ENCODE measurements around the gene CNOT4. TPM values are rescaled to one million over a fixed set of nuclear protein-coding genes. Genes with fewer than 3 reads are reported as not detected.

The CNOT4 gene
- total RNA-seq, 1 experiment from 2014 or later: 14.6 TPM

DNA sequence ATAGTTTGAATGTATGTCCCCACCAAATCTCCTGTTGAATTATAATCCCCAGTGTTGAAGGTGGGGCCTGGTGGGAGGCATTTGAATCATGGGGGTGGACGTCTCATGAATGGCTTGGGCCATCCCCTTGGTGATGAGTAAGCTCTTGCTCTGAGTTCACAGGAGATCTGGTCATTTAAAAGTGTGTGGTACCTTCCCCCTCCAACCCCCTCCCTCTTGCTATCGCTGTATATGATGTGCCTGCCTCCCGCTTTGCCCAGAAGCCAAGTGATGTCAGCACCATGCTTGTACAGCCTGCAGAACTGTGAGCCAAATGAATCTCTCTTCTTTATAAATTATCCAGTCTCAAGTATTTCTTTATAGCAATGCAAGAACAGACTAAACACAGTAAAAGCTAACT, 103.0 kb downstream of the CNOT4 start (continued):
- TF ChIP-seq RORB (CRISPR knock-in tag; IDR thresholded peaks at IDR 0.05): no peak

DNA sequence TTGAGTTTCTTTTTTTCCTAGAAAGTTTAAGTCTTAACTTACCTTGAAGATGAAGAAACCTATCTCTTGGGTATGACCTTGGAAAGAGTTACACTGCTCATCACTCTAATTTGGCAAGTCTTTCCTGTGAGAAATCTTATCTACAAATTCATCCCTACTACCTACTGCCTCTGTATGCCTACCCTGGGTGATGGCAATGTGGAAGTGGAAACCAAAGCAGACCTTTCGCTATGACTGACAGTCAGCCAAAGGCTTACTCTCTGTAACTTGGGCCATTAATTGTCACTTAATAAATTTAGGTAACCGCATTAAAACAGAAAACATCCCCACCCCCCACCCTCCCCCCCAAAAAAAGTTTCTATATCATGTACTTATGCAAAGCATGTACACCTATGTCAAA, 103.9 kb downstream of the CNOT4 start:
- Mint-ChIP-seq H3K27me3 (ENCODE audit: low read depth) (no peaks in the 10 kb centered on the region), H3K27ac (no peak overlapping the region), H3K4me3 (no peak overlapping the region), H3K9me3 (no peaks in the 10 kb centered on the region), H3K36me3 (no peaks in the 10 kb centered on the region), H3K4me1 (no peaks in the 10 kb centered on the region)
- TF ChIP-seq ELF4 (CRISPR knock-in tag; IDR thresholded peaks at IDR 0.05; ENCODE audit: low read depth): no peak
- TF ChIP-seq, protein P1, sequence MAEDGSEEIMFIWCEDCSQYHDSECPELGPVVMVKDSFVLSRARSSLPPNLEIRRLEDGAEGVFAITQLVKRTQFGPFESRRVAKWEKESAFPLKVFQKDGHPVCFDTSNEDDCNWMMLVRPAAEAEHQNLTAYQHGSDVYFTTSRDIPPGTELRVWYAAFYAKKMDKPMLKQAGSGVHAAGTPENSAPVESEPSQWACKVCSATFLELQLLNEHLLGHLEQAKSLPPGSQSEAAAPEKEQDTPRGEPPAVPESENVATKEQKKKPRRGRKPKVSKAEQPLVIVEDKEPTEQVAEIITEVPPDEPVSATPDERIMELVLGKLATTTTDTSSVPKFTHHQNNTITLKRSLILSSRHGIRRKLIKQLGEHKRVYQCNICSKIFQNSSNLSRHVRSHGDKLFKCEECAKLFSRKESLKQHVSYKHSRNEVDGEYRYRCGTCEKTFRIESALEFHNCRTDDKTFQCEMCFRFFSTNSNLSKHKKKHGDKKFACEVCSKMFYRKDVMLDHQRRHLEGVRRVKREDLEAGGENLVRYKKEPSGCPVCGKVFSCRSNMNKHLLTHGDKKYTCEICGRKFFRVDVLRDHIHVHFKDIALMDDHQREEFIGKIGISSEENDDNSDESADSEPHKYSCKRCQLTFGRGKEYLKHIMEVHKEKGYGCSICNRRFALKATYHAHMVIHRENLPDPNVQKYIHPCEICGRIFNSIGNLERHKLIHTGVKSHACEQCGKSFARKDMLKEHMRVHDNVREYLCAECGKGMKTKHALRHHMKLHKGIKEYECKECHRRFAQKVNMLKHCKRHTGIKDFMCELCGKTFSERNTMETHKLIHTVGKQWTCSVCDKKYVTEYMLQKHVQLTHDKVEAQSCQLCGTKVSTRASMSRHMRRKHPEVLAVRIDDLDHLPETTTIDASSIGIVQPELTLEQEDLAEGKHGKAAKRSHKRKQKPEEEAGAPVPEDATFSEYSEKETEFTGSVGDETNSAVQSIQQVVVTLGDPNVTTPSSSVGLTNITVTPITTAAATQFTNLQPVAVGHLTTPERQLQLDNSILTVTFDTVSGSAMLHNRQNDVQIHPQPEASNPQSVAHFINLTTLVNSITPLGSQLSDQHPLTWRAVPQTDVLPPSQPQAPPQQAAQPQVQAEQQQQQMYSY (CRISPR knock-in tag; IDR thresholded peaks at IDR 0.05): no peak
- no peak for TF ChIP-seq FOXK1 (CRISPR knock-in tag; IDR thresholded peaks at IDR 0.05)
- TF ChIP-seq, protein P2, sequence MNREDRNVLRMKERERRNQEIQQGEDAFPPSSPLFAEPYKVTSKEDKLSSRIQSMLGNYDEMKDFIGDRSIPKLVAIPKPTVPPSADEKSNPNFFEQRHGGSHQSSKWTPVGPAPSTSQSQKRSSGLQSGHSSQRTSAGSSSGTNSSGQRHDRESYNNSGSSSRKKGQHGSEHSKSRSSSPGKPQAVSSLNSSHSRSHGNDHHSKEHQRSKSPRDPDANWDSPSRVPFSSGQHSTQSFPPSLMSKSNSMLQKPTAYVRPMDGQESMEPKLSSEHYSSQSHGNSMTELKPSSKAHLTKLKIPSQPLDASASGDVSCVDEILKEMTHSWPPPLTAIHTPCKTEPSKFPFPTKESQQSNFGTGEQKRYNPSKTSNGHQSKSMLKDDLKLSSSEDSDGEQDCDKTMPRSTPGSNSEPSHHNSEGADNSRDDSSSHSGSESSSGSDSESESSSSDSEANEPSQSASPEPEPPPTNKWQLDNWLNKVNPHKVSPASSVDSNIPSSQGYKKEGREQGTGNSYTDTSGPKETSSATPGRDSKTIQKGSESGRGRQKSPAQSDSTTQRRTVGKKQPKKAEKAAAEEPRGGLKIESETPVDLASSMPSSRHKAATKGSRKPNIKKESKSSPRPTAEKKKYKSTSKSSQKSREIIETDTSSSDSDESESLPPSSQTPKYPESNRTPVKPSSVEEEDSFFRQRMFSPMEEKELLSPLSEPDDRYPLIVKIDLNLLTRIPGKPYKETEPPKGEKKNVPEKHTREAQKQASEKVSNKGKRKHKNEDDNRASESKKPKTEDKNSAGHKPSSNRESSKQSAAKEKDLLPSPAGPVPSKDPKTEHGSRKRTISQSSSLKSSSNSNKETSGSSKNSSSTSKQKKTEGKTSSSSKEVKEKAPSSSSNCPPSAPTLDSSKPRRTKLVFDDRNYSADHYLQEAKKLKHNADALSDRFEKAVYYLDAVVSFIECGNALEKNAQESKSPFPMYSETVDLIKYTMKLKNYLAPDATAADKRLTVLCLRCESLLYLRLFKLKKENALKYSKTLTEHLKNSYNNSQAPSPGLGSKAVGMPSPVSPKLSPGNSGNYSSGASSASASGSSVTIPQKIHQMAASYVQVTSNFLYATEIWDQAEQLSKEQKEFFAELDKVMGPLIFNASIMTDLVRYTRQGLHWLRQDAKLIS (CRISPR knock-in tag; IDR thresholded peaks at IDR 0.05; ENCODE audit: borderline replicate concordance): no peak
- no peak for TF ChIP-seq MXD4 (CRISPR knock-in tag; IDR thresholded peaks at IDR 0.05; ENCODE audit: borderline replicate concordance)
- CTCF ChIA-PET: interaction anchor here (1.4 kb wide), 1 partner anchor 9 kb away, joined by 3 read pairs; no protein-coding TSS in a partner anchor
- no peak for ATAC-seq
- POLR2A ChIA-PET: no interaction called here
- no peak for DNase-seq (ENCODE audit: low spot score)

DNA sequence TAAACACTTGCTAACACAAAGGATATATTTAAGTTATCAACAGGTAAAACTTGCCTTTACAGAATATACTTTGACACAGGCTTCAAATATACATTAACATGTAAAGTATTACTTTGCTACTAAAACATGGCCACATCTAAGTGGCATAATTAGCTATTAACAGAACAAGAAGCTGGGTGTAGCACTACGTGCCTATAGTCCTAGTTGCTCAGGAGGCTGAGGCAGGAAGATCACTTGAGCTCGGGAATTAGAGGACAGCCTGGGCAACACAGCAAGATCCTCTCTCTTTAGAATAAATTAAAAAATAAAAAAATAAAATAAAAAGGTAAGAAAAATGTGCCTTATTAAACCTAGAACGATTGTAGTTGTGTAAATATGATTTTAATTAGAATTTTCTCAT, 106.6 kb downstream of the CNOT4 start:
- ChIA-PET CTCF (no interaction called here), POLR2A (no interaction called here)
- TF ChIP-seq ZNF121 (CRISPR knock-in tag; IDR thresholded peaks at IDR 0.05): peak; percentile 51; the same call in 1 of the 2 replicates
- no peak for TF ChIP-seq KAT7 (CRISPR knock-in tag; IDR thresholded peaks at IDR 0.05; ENCODE audit: borderline replicate concordance)
- H3K4me1 Mint-ChIP-seq: no peaks in the 10 kb centered on the region
- H3K27me3 Mint-ChIP-seq (ENCODE audit: low read depth): no peaks in the 10 kb centered on the region
- ATAC-seq (no peak), DNase-seq (ENCODE audit: low spot score) (no peak)
- H3K9me3 Mint-ChIP-seq: no peaks in the 10 kb centered on the region
- H3K36me3 Mint-ChIP-seq: no peaks in the 10 kb centered on the region
- no peak overlapping the region for H3K4me3 Mint-ChIP-seq
- no peak overlapping the region for H3K27ac Mint-ChIP-seq

DNA sequence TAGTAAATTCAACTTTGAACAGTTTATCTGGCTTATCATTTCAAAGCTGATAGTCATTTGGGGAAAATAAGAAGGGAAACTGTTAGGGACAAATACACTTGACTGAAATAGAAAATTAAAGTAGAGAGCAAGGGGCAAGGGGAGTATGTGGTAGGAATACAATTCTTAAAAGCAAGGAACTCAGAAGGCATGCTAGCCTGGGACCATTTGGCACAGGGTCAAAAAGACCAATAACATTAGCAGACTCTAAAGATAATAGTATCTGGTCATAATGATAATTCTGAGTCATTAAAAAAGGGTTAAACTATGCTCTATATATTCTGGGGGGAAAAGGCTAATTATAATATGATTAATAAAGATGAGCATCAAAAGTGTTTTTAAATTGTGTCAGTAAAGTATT, 112.2 kb downstream of the CNOT4 start:
- H3K4me1 Mint-ChIP-seq: no peaks in the 10 kb centered on the region
- no peak for DNase-seq (ENCODE audit: low spot score)
- CTCF ChIA-PET: no interaction called here
- H3K4me3 Mint-ChIP-seq: no peak overlapping the region
- peaks cover 9% of the 10 kb centered on the region for H3K36me3 Mint-ChIP-seq
- no peak overlapping the region for H3K27ac Mint-ChIP-seq
- no peak for ATAC-seq
- no peaks in the 10 kb centered on the region for H3K27me3 Mint-ChIP-seq (ENCODE audit: low read depth)
- POLR2A ChIA-PET: no interaction called here
- H3K9me3 Mint-ChIP-seq: no peaks in the 10 kb centered on the region
- TF ChIP-seq, protein P3, sequence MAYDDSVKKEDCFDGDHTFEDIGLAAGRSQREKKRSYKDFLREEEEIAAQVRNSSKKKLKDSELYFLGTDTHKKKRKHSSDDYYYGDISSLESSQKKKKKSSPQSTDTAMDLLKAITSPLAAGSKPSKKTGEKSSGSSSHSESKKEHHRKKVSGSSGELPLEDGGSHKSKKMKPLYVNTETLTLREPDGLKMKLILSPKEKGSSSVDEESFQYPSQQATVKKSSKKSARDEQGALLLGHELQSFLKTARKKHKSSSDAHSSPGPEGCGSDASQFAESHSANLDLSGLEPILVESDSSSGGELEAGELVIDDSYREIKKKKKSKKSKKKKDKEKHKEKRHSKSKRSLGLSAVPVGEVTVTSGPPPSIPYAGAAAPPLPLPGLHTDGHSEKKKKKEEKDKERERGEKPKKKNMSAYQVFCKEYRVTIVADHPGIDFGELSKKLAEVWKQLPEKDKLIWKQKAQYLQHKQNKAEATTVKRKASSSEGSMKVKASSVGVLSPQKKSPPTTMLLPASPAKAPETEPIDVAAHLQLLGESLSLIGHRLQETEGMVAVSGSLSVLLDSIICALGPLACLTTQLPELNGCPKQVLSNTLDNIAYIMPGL (CRISPR knock-in tag; IDR thresholded peaks at IDR 0.05): no peak
- TF ChIP-seq CBFB (CRISPR knock-in tag; IDR thresholded peaks at IDR 0.05; ENCODE audit: low read depth) (no peak), ATF1 (CRISPR knock-in tag; IDR thresholded peaks at IDR 0.05) (no peak), RORB (CRISPR knock-in tag; IDR thresholded peaks at IDR 0.05) (no peak), FOXP1 (CRISPR knock-in tag; IDR thresholded peaks at IDR 0.05; ENCODE audit: borderline replicate concordance) (no peak), TP53 (CRISPR knock-in tag; IDR thresholded peaks at IDR 0.05) (no peak), ZNF423 (CRISPR knock-in tag; IDR thresholded peaks at IDR 0.05) (no peak), FOXK1 (CRISPR knock-in tag; IDR thresholded peaks at IDR 0.05) (no peak), PRRX2 (CRISPR knock-in tag; IDR thresholded peaks at IDR 0.05) (no peak), ZNF232 (CRISPR knock-in tag; IDR thresholded peaks at IDR 0.05) (no peak)
- TF ChIP-seq, protein P4, sequence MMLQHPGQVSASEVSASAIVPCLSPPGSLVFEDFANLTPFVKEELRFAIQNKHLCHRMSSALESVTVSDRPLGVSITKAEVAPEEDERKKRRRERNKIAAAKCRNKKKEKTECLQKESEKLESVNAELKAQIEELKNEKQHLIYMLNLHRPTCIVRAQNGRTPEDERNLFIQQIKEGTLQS (CRISPR knock-in tag; conservative IDR thresholded peaks at IDR 0.05): no peak
- TF ChIP-seq, protein P5, sequence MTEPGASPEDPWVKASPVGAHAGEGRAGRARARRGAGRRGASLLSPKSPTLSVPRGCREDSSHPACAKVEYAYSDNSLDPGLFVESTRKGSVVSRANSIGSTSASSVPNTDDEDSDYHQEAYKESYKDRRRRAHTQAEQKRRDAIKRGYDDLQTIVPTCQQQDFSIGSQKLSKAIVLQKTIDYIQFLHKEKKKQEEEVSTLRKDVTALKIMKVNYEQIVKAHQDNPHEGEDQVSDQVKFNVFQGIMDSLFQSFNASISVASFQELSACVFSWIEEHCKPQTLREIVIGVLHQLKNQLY (CRISPR knock-in tag; IDR thresholded peaks at IDR 0.05): no peak
- TF ChIP-seq, protein P6, sequence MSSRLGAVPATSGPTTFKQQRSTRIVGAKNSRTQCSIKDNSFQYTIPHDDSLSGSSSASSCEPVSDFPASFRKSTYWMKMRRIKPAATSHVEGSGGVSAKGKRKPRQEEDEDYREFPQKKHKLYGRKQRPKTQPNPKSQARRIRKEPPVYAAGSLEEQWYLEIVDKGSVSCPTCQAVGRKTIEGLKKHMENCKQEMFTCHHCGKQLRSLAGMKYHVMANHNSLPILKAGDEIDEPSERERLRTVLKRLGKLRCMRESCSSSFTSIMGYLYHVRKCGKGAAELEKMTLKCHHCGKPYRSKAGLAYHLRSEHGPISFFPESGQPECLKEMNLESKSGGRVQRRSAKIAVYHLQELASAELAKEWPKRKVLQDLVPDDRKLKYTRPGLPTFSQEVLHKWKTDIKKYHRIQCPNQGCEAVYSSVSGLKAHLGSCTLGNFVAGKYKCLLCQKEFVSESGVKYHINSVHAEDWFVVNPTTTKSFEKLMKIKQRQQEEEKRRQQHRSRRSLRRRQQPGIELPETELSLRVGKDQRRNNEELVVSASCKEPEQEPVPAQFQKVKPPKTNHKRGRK (CRISPR knock-in tag; IDR thresholded peaks at IDR 0.05; ENCODE audit: borderline replicate concordance): no peak

All from WTC11 (cell line).